NCI-H226 (cell line): ENCODE measurements around the gene CLTA.
"Not testable (repeated sequence)": the region's sequence is repeated elsewhere in the genome, so short reads cannot be mapped to it uniquely, and the experiment has no call there.

Source experiments
- DNase-seq: peaks from one replicate; pipeline ENCODE4 v3.0.0-alpha.2; 2015

CLTA gene

DNA sequence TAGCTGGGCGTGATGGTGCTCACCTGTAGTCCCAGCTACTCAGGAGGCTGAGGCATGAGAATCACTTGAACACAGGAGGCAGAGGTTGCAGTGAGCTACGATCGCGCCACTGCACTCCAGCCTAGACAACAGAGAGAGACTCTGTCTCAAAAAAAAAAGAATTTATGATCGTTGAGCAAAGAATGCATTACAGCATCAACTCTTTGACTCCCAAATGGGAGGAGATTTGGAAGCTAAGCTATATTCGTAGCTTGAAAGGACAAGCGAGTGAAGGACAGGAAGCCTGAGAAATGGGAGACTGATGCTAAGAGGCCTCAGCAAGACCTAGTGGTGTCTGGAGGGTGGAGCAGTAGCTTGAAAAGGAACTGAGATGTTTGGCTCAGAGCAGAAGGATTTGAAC lies 31.8 kb upstream of the CLTA start:
- DNase-seq = peak; percentile 7

DNA sequence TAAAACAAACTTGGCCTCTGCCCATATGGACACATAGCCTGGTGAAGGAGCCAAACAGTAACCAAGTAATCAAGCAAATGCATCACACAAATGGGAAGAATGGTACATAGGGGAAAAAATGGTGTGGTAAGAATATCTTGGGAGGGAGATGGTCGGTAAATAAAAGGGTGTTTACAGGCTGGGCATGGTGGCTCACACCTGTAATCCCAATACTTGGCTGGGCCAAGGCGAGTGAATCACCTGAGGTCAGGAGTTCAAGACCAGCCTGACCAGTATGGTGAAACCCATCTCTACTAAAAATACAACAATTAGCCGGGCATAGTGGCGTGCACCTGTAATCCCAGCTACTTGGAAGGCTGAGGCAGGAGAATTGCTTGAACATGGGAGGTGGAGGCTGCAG lies 31.2 kb upstream of the CLTA start:
- DNase-seq = not testable (repeated sequence)

DNA sequence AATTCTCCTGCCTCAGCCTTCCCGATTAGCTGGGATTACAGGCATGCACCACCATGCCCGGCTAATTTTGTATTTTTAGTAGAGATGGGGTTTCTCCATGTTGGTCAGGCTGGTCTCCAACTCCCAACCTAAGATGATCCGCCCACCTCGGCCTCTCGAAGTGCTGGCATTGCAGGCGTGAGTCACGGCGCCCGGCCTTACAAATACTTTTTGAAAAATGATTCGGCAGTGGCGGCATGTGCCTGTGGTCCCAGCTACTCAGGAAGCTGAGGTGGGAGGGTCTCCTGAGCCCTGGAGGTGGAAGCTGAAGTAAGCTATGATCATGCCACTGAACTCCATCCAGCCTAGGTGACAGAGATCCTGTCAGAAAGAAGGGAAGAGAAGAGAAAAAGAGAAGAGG lies 30.6 kb upstream of the CLTA start:
- not testable (repeated sequence) for DNase-seq

DNA sequence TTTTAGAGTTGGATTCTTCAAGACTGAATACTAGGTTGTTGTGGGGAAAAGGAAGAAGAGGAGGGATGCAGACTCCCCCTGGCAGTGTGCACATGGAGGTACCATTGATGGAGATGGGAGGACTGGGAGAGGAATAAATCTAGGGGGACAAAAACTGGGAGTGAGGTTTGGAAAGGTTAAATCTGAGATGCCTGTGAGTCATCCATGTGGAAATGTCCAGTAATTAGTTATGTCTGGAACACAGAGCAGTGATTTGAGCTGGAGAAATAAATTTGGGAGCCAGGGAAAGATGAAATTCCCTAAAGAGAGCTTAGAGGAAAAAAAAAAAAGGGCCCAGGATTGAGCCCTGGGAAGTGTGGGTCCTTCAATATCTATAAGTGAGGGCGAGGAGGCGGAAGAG lies 29.5 kb upstream of the CLTA start:
- DNase-seq = no peak

DNA sequence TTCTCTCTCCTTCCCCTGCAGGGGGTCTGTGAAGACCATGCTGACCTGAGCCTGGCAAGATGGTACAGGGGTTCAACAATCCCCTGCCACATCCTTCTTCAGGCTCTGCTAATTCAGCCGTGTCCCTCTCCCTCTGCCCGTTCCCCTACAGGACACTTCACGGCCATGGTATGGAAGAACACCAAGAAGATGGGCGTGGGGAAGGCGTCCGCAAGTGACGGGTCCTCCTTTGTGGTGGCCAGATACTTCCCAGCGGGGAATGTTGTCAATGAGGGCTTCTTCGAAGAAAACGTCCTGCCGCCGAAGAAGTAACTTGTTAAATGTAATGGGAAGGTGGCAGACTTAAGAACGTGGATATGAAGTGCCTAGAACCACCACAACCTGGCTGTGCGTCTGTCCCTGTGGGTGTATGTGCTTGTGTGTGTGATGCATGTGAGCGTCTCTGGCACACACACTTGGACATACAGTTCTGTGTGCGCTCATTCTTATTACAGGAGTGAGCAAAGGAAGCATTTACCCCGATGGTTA lies 28.4 kb upstream of the CLTA start:
- no peak for DNase-seq

DNA sequence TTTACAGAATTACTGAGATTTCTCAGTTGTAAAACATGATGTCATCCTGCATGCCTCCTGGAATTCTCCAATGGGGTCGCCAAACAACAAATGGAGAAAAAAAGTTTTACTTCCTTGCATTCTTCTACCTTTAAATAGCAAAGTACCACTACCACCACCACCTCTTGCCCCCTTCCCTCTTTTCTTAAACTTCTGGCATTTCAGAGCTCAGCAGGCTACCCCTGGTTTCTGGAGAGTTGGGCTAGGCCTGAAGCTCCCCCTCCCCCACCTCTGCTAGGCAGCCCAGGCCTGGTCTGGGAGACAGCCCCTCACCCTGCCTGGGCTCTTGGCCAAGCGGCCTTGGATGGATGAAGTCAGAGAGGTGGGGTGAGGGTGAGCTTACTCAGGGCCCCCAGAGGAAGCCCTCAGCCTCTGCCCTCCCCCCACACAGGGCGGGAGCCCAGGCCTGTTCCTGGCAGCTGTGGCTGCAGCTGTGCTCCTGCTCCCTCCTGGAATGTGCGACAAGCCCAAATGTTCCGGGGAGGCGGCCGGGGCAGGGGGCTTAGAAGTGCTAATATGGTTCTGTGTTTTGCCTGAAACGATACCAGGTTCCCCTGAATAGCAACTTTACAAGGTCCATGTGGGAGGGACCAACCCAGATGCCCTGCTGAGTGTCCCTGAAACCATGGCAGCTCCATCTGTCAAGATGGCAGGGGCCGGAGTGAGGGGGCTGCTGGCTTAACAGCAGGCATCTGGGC lies 27.5 kb upstream of the CLTA start:
- DNase-seq = peak; percentile 43

DNA sequence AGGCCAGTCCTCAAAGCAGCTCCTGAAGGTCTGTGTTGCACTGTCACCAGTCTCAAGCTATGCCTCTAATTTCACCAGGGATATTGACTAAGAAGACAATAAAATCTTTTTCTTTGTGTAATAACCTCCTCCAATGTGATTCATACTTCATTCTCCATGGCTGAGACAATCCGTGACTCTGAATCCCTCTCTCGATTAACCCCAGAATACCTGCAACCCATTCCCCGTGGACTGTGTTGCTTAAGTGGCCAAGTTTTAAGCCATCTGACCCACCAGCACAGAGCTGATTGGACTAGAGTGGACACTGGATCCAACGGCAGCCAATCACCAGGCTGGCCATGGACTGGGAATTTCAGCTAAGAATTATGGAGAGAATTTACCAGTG lies 26.9 kb upstream of the CLTA start:
- DNase-seq = peak; percentile 29

DNA sequence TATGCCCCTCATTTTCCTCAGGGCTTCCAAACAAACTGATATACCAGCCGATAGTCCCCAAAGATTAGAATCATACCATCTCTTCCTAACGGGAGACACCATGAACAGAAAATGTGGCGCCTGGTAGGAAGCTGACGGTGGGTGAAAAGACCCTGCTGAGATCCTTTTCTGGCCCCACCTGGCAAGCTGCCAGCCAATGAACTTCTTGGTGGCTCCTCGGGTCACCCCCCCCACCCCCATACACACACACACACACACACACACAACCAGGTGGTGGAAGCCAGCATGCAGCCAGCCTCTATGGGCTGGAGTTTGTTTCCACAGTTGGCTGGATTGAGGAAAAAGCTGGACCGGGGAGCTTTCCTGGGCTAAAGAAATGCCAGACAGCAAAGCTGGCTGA lies 26.3 kb upstream of the CLTA start:
- DNase-seq = no peak

DNA sequence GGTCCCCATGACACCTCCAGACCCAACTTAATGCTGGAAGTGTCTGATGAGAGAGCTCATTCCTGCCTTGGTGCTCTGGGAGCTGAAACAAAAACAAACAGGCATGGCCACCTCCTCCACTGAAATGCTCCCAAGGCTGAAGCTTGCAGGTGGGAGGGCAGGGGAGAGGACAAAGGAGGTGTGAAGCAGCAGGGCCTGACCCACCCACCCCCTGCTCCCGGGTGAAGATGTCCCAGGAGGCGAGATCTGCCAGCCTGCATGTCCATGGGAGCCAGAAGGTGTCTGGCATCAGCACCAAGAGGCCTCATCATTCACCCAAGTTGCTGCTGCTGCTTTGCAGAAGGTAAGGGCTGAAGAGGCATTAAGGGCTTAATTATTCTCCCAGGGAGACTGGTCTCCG lies 25.7 kb upstream of the CLTA start:
- no peak for DNase-seq

DNA sequence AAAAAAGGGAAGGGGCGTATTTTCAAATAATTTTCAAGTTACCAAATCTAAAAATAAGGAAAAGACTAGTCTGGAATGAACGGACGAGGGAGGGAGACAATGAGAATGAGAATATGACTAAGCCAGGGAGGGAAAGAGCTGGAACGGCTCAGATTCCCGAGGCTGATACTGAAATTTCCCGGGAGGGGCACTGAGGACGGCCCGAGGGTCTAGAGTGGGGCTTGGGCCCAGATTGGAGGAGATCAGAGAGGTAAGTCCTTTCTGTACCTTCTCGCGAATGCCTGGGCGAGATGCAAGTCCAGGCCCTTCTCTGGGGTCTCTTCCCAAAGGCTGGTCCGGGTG lies 24.9 kb upstream of the CLTA start:
- DNase-seq = no peak

DNA sequence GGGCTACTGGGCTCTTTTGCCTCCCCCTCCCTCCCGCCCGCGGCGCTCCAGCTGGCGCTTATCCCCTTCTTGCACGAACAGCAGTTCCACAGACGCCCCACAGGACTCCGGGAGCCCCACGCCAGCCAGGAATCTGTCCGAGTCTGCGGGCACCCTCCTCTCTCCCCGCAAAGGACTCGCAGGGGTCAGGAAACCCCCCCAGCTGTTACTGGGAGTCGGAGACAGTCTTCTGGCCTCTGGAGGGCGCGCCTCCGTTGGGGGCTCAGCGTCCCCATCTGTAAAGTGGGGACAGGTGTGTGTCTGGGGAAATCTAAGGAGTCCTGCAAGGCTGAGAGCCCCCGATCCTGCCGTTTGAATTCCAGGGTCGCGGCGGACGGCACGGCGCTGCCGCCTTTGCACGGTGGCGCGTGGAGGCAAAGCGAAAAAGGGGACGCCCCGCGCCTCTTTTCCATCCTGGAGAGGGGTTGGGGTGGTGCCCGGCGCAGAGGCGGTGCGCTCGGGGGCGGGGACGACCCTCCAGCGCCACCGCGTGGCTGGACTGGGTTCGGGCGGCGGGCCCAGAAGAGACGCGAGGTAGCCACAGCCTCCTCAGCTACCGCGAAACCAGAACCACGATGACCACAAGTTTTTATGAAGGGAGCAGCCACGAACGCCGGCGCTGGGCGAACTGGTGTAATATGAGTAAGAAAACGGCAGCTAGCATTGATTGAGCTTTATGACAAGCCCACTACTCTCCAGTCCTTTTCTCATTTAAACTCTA lies 24.4 kb upstream of the CLTA start:
- peak; percentile 37 for DNase-seq

DNA sequence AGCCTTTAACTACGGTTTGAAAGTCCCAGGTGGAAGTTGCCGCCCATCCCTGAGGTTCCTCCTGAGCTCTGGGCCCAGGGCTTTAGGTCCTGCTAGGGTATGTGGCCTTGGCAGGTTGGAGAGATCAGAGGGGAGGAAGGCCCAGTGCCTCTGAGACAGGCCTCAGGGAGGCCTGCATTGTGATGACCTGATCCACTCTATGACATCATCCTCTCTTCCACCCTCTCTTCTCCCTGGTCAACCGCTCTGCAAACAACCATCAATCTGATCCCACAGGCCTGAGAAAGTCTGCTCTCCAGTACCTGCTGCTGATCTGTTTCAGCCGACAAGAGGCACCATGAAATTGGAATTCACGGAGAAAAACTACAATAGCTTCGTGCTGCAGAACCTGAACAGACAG lies 21.6 kb upstream of the CLTA start, which contains the start of gene CCIN:
TSS of gene CCIN (plus strand) at position 223 of the 400 bp plus-strand sequence. CDS start at position 338, 115 bp downstream.
- DNase-seq = no peak

DNA sequence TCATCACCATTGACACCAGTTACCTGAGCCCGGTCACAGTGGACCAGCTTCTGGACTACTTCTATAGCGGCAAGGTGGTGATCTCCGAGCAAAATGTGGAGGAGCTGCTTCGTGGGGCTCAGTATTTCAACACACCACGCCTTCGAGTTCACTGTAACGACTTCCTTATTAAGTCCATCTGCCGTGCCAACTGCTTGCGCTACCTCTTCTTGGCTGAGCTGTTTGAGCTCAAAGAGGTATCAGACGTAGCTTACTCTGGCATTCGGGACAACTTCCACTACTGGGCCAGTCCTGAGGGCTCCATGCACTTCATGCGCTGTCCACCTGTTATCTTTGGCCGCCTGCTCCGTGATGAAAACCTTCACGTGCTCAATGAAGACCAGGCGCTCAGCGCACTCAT lies 21.0 kb upstream of the CLTA start:
- no peak for DNase-seq

DNA sequence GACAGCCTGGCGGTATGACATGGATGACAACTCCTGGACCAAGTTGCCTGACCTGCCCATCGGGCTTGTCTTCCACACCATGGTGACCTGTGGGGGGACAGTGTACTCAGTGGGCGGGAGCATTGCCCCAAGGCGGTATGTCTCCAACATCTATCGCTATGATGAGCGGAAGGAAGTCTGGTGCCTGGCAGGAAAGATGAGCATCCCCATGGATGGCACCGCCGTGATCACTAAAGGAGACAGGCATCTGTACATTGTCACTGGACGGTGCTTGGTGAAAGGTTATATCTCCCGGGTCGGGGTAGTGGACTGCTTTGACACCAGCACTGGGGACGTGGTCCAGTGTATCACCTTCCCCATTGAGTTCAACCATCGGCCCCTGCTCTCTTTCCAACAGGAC lies 20.2 kb upstream of the CLTA start:
- no peak for DNase-seq

DNA sequence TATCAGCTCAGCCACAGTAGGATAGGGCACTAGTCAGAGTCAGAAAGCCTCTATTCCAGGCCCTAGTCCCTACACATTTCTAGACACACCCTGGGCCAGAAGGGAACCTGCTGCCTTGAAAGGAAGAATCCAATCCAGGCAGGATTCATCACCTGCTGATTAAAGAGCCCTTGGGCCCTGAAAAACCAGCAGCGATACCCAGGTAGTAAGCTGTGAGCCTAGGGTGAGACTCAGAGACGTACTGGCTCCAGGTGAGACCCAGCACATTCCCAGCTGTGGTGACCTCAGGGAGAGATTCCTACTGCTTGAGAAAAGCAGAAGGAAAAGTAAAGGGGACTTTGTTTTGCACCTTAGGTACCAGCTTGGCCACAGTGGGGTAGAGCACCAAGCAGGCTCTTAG lies 16.9 kb upstream of the CLTA start:
- DNase-seq = no peak

DNA sequence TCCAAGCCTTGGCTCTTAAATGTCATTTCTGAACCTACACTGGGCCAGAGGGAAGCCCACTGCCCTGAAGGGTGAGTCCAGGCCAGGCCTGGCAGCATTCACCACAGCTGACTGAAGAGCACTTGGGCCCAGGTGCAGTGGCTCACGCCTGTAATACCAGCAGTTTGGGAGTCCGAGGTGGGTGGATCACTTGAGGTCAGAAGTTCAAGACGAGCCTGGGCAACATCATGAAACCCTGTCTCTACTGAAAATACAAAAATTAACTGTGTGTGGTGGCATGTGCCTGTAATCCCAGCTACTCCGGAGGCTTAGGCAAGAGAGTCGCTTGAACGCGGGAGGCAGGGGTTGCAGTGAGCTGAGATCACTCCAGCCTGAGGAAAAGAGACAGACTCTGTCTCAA lies 16.4 kb upstream of the CLTA start:
- no peak for DNase-seq

DNA sequence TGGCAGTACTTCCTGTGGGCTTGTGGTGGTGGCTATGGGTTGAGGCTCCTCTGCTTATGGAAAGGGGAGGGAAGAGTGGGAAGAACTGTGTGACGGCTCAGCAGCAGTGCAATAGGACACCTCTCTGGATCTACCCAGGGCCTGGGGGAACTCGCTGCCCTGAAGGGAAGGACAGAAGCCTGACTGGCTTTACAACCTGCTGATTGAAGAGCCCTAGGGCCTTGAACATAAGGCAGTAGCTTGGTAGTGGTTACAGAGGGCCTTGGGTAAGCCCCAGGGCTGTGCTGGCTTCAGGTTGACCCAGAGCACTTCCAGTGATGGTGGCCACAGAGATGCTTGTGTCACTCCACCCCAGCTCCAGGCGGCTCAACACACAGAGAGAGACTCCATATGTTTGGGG lies 16.0 kb upstream of the CLTA start:
- DNase-seq = no peak

DNA sequence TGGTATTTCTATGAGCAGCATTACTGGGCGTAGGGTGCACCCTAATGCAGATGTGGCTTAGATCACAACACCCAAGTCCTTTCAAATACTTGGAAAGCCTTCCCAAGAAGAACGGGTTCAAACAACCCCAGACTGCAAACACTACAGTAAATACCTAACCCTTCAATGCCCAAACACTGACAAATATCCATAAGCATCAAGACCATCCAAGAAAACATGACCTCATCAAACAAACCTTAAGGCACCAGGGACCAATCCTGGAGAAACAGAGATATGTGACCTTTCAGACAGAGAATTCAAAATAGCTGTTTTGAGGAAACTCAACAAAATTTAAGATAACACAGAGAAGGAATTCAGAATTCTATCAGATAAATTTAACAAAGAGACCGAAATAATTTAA lies 15.5 kb upstream of the CLTA start:
- not testable (repeated sequence) for DNase-seq

DNA sequence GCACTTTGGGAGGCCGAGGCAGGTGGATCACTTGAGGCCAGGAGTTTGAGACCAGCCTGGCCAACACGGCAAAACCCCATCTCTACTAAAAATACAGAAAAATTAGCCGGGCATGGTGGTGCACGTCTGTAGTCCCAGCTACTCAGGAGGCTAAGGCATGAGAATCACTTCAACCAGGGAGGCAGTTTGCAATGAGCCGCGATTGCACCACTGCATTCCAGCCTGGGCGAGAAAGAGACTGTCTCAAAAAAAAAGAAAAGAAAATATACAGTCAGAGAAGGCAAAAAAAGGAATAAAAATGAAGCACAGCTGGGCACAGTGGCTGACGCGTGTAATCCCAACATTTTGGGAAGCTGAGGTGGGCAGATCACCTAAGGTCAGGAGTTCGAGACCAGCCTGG lies 14.2 kb upstream of the CLTA start:
- not testable (repeated sequence) for DNase-seq

DNA sequence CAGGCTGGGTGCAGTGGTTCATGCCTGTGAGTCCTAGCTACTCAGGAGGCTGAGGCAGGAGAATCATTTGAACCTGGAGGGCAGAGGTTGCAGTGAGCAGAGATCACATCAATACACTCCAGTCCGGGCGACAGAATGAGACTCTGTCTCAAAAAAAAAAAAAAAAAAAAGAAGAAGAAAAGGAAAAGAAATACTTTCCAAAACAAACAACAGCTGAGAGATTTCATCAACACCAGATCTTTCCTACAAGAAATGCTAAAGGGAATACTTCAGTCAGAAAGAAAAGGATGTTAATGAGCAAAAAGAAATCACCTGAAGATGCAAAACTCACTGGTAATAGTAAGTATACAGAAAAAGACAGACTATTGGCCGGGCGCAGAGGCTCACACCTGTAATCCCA lies 13.2 kb upstream of the CLTA start:
- no peak for DNase-seq

DNA sequence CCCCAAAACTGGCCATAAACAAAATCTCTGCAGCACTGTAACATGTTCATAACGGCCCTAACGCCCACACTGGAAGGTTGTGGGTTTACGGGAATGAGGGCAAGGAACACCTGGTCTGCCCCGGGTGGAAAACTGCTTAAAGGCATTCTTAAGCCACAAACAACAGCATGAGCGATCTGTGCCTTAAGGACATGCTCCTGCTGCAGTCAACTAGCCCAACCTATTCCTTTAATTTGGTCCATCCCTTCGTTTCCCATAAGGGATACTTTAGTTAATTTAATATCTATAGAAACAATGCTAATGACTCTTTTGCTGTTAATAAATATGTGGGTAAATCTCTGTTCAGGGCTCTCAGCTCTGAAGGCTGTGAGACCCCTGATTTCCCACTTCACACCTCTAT lies 10.5 kb upstream of the CLTA start:
- DNase-seq = not testable (repeated sequence)

DNA sequence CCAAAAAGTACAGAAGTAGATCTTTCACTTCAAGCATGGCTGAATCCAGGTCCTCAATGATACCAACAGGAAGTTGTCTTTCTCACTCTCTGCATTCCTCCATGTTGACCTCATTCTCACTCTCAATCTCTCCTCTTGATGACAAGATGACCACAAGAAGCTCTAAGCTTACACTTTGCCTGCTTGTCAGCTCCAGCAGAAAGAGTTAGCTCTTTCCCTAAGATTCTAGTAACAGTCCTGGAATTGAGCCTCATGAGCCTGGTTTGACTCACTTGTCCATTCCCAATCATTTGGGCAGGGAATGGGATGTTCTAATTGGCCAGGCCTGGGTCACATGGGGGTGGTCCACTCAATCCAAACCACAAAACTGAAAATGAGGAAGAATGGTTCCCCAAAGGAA lies 3.3 kb upstream of the CLTA start:
- DNase-seq = peak; percentile 66

DNA sequence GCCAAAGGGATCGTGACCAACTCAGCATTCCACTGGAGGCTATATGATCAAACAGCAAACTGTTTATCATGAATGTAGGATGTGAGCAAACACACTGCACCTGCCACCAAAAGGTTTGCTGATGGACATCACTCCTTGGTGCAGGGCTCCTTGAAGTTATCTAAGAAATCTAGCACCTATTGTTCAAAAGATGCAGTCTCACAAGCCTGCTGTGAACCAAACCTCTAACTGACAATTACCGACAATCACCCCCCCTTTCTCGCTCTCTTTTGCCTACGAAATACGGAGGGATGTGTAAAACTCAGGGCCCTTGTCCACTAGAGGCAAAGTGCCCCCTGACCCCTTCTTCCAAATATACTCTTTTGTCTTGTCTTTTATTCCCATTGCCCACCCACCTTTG lies 2.5 kb upstream of the CLTA start:
- no peak for DNase-seq

DNA sequence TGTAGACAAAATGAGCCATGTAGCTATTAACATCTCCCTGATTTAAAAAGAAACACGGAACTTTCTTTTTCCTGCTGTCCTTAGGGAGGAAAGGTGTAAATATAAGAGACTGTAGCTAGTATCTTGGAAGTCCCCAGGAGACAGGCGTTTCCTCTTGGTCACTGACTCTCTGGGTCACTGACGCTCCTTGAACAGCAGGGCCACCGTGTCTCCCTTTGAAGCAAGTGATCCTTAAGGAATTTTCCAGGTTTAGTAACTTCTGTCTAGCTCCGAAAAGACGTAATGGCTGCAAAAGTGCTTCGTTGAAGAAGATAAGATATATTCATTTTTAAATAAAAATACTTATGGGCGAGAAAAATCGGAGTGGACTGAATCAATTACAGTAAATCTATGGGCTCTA lies 745 bp upstream of the CLTA start:
- DNase-seq = no peak

DNA sequence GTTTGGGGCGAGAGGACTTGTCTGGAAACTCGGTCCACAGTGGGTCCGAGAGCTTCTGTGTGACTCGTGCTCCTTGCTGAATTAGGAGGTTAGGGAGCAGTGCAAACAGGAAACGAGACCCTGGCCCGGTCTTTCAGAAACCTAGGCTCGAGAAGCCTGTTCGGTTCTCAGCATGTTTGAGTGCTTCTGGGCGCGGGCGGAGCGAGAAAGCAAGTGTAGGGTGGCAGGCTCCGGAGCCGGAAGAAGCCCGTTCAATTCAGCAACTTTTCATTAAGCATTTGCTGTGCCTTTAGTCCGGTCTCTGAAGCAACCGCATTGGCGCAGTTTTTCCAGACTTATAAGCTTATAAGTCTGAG lies 547 bp downstream of the CLTA start:
- no peak for DNase-seq
